ENCODE data around the gene GRSF1.
A peak's percentile ranks its signal among the peaks of the same experiment; 100 is the strongest.
"Not testable (repeated sequence)": the region's sequence is repeated elsewhere in the genome, so short reads cannot be mapped to it uniquely, and the experiment has no call there.

The GRSF1 gene, protein sequence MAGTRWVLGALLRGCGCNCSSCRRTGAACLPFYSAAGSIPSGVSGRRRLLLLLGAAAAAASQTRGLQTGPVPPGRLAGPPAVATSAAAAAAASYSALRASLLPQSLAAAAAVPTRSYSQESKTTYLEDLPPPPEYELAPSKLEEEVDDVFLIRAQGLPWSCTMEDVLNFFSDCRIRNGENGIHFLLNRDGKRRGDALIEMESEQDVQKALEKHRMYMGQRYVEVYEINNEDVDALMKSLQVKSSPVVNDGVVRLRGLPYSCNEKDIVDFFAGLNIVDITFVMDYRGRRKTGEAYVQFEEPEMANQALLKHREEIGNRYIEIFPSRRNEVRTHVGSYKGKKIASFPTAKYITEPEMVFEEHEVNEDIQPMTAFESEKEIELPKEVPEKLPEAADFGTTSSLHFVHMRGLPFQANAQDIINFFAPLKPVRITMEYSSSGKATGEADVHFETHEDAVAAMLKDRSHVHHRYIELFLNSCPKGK

DNA sequence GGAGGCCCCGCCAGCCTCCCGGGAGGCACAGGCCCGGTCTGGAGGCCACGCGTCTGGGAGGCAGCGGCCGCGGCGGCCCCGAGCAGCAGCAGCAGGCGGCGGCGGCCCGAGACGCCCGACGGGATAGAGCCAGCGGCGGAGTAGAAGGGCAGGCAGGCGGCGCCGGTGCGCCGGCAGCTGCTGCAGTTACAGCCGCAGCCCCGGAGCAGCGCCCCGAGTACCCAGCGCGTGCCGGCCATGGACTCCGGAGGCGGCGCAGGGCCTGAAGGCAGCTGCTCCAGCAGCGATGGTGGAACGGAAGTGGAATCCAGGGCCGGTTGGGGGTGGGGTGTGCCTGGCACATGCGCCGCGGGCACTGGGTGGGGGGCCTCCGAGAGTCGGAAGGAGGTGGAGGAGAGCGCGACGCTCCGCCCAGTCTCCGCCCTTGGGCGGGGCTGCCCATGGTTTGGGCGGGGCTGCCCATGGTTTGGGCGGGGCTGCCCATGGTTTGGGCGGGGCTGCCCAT is at the start of gene GRSF1:
TSS of gene GRSF1 (minus strand) at position 302 of the 505 bp plus-strand sequence. CDS start at position 239, 63 bp downstream.
- DNase-seq (ENCODE audit: low read depth in 3 of 3) = peak; percentile 81 to 94 (median 85)

DNA sequence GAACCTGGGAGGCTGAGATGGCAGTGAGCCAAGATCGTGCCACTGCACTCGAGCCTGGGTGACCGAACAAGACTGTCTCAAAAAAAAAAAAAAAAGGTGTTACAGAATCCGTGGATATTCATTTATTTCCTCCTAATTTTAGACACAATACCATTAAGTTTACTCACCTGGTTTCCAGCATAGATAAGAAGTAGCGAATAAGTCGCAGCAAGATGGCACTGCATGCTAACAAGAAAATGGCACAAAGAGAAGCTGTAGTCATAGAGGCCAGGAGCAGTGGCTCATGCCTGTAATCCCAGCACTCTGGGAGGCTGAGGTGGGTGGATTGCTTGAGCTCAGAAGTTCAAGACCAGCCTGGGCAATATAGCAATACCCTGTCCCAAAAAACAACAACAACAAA is 45.5 kb upstream of the GRSF1 start:
- DNase-seq (ENCODE audit: low read depth in 3 of 3) = no peak

DNA sequence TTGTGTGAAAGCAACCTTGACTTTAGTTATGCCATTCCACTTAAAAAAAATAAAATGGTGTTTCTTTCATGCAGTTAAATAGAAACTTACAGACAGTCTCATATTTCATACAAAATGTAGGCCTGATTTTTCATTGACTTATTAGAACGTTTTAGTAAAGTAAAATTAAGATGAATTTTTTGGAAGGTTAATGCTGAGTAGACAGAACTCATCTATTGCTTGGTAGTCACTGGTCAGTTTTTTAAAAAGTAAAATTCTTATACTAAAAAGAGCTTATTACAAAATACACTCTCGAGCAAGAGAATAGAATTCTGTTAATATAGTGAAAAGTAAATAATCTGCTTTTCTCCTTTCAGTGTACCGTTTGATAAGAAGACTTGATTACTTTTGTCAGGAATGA is 41.0 kb upstream of the GRSF1 start:
- DNase-seq (ENCODE audit: low read depth in 3 of 3) = no peak

DNA sequence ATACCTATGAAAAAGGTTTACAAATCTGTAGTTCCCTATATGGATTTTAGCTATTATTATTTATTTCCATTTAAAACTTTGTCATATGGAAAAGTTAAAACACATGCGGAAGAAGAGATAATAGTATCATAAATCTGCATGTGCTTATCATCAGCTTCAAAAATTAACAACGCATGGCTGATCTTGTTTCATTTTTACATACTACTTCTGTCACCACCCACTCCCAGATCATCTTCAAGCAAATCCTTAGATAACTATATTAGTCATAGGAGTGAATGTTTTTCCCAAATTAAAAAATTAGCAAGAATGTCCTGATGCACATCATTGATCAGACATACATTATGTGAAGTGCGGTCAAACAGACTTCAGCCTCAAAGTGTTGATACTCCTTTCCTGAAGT is 37.9 kb upstream of the GRSF1 start:
- no peak for DNase-seq (ENCODE audit: low read depth in 3 of 3)

DNA sequence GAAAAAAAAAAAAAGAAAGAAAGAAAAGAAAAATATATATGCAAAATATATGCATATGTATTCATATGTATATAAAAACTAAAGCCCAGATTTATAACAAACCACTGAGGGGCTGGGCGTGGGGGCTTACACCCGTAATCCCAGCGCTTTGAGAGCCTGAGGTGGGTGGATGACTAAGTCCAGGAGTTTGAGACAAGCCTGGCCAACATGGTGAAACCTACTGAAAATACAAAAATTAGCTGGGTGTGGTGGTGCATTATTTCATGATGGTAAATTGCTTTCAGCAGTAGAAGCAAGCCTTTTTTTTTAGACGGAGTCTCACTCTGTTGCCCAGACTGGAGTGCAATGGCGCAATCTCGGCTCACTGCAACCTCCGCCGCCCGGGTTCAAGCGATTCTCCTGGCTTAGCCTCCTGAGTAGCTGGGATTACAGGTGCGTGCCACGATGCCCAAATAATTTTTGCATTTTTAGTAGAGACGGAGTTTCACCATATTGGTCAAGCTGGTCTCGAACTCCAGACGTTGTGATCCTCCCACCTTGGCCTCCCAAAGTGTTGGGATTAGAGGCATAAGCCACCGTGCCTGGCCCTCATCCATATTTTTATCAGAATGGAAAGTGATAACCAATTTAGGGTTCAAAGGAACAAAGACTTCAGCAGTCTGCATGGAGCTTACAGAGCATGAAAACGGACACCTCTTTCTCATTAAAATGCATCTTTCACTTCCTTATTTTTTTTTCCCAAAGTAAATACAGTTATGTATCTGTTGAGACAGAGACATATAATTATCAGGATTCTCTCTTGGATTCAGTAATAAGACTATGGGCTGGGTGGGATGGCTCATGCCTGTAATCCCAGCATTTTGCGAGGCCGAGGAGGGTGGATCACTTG is 34.8 kb upstream of the GRSF1 start:
- DNase-seq (ENCODE audit: low read depth in 3 of 3) = no peak

DNA sequence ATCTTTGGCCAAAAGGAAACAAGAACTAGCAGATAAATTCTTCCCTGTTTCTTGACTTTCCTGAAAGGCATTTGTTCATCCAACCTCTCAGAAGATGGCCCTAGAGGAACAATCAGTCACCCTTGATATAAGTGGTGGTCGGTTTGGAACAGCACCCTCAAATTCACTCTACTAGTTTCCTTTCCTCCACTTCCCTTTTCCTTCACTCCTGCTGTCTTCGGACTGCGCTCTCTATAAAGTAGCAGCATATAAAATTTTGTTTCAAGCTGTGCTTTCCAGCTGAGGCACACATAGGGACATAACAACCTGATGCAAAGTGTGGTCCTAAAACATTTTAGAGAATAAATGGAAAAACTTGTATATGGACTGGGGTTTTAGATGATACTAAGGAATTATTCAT is 33.5 kb upstream of the GRSF1 start:
- no peak for DNase-seq (ENCODE audit: low read depth in 3 of 3)

DNA sequence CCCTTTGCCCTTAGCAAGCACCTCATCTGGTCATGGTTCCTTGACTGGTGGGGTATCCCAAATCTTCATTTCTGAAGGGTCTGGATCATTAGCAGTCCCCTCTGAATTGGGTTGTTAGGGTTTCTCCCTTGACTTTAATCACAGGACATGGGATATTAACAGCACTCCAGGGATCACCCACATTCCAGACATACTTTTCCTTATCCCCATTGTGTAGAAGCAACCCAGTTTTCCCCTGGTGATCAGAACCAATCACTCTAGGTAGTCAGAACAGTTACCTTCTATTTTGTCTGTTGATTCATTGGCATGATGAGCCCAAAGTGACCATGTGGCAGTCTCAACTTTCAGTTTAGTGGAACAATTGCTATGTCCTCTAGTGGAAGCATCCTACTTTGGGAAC is 29.1 kb upstream of the GRSF1 start:
- DNase-seq (ENCODE audit: low read depth in 3 of 3) = no peak

DNA sequence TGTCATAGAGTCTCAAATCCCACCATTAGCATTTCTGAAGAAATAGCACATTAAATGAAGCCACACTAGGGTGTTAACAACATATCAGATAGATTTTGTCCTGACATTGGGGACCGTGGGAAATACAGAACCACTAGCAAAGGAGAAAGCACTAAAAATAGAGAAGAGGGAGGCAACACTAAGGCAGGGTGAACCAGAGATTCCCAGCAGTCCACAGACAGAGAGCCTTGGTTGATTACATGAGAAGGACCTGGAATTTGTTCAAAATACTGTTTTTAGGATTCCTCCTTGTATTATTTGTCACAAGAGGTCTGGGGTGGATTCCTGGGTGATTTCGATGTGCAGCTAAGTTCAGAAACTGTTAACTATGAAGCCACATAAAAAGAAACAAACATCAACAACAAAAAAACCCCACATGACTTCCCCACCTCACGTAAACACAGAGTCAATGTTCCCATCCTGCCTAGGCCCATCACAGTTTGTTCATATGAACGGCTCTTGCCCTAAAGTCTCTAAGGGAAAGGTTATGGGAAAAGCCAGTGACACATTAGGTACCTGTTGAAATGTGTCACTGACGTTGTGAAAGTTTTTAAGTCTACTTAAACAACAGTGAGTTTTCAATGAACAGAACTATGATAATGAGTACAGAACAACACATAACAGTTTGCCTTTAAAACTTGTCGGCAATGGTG is 23.6 kb upstream of the GRSF1 start:
- no peak for DNase-seq (ENCODE audit: low read depth in 3 of 3)

DNA sequence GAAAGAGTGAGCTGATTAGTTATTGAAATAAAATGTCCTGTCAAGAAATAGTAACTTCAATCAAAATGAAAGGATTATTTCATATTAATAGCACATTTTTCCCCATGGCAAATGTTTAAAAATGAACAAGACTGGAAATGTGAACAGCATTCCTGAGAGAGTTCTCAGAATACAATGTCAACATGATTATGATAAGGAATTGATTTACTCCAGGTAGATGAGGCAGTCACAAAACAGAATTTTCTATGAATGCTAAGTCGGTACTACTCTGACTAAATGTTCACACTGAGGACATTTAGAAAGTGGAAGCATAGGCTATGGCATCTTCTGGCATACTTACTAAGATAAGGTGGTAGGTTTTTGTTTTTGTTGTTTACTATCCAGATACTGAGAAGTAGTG is 19.4 kb upstream of the GRSF1 start:
- no peak for DNase-seq (ENCODE audit: low read depth in 3 of 3)

DNA sequence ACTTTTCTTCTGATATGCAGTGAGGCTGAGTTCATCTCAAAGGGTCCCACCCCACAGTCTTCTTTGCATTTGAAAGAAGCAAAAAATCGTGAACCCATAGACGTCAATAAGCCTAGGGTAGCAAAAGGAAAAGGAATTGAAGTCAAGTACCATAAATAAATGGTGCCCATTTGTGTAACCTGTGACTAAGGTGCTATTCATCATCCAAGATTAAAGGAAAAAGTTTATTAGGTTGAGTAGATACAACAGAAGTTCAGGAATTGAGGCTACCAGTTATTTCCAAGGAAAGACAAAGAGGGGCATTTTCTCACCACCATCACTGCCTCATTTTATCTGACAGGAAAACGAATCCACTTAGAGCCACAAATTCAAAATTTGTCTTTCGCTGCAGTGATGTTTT is 18.8 kb upstream of the GRSF1 start:
- DNase-seq (ENCODE audit: low read depth in 3 of 3) = no peak

DNA sequence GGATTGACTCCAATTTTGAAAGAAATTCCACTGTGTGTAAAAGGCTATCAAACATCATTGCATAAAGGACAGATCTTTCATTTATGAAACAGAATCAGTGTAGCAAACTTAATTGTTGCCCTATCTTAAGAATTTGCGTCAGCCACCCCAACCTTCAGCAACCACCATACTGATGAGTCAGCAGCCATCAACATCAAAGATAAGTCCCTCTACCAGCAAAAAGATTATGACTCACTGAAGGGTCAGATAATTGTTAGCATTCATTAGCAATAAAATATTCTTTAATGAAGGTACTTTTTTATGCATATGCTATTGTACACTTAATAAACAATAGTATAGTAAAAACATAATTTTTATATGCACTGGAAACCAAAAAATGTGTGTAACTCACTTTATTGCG is 15.8 kb upstream of the GRSF1 start:
- no peak for DNase-seq (ENCODE audit: low read depth in 3 of 3)

DNA sequence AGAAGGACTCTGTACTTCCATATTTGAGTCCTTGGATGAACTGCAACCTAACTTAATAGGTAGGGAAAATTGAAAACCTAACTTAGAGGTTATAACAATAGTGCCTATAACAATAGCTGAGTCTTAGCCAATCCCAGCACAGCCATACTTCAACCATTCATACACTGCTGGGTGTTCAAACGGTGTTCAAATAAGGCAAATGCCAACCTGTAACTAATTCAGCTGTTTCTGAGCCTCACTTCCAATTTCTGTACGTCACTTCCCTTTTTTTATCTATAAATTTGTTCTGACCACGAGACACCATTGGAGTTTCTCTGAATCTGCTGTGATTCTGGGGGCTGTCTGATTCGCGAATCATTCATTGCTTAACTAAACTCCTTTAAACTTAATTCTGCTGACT is 9.6 kb upstream of the GRSF1 start:
- no peak for DNase-seq (ENCODE audit: low read depth in 3 of 3)

DNA sequence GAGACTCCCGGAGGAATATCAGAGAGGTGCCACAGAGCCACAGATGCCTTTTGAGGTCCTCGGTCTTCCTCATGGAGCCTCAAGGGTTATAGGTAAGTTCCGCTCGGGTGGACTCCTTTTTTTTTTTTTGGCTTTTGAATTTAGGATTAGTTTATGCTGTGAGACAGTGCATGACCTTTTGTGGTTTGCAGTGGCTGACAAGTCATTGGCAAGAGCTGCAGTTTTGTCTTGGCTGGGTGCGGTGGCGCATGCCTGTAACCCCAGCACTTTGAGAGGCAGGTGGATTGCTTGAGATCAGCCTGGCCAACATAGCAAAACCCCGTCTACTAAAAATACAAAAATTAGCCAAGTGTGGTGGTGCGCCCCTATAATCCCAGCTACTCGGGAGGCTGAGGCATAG is 4.5 kb upstream of the GRSF1 start:
- DNase-seq (ENCODE audit: low read depth in 3 of 3) = no peak

DNA sequence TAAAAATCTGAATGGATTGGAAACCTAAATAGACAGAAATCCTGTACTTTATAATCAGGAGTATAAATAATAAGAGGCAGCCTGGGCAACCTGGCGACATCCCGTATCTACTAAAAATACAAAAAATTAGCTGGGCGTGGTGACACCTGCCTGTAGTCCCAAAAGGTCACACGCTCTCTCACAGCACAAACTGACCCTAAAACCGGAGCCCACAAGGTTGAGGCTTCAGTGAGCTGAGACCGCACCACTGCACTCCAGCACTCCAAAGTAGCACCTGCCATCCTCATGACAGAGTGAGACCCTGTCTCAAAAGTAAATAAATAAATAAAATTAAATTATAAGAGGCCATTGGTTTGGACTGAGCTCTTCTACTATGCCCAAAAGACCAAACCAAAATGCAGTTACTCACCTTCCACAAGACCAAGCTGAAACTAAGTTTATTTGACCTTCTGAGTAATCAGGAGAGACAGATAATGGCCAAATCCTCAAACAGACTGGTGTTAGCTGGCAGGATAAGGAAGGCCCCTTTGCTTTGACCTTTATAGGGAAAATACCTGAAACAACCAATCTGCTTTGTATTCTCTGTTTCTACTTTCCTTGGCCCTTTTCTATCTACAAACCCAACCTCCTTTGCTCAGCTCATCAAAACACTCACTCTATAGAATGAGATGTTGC is 3.2 kb upstream of the GRSF1 start:
- DNase-seq (ENCODE audit: low read depth in 3 of 3) = no peak

DNA sequence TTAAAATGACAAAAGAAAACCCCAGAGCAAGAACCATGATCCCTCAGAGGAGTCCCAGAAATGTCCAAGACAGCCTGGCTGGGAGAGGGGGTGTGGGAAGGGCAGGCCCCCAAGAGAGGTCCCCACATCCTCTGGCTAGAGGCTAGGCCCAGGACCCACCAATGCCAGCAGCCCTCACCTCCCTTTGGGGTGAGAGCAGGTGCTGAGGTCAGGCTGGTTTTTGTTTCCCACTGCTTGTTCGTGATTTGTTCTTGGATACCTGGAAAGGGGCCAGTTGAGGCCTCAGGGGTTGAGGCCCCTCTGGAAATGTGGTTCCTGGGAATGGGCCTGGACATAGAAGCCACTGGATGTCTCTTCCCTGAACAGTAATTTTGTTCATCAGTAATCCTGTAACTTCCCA is 2.3 kb upstream of the GRSF1 start:
- no peak for DNase-seq (ENCODE audit: low read depth in 3 of 3)

DNA sequence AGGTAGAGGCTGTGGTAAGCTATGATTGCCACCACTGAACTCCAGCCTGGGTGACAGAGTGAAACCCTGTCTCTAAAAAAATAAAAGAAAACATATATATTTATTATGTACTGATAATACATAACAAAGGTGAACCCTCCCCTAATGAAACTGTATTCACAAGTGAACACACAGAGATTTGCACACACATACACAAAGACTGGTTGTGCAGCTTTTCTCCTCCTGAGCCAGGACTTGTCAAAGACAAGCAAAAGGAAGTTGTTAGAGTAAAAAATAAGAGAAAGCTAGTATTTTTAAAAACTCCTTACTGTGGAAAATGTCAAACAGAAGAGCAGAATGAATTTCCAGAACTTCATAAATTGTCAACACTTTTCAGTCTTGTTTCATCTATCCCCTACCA is 1.5 kb upstream of the GRSF1 start:
- DNase-seq (ENCODE audit: low read depth in 3 of 3) = no peak

DNA sequence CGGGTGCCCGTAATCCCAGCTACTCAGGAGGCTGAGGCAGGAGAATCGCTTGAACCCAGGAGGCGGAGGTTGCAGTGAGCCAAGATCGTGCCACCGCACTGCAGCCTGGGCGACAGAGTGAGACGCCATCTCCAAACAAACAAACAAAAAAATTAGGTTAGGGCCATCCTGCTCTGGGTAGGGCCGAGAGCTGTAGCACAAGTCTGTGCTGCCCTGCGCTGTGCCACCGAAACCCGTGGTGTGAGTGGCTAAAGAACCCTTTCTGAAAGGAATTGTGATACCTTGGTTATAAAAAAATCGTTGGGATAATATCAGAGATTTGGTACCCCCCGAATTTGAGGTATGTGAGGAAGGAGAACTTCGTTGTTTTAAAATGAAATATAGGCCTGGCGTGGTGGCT is 941 bp upstream of the GRSF1 start:
- not testable (repeated sequence) for DNase-seq (ENCODE audit: low read depth in 3 of 3)

DNA sequence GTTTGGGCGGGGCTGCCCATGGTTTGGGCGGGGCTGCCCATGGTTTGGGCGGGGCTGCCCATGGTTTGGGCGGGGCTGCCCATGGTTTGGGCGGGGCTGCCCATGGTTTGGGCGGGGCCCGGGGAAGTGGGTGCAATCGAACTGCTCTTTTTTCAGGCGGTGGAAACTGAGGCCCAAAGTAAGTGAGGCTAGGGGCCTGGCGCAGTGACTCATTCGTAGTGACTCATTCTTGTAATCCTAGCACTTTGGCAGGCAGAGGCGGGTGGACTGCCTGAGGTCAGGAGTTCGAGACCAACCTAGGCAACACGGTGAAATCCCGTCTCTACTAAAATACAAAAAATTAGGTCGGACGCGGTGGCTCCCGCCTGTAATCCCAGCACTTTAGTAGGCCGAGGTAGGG is 447 bp upstream of the GRSF1 start:
- peak; percentile 34 to 71 (median 43) for DNase-seq (ENCODE audit: low read depth in 3 of 3)

DNA sequence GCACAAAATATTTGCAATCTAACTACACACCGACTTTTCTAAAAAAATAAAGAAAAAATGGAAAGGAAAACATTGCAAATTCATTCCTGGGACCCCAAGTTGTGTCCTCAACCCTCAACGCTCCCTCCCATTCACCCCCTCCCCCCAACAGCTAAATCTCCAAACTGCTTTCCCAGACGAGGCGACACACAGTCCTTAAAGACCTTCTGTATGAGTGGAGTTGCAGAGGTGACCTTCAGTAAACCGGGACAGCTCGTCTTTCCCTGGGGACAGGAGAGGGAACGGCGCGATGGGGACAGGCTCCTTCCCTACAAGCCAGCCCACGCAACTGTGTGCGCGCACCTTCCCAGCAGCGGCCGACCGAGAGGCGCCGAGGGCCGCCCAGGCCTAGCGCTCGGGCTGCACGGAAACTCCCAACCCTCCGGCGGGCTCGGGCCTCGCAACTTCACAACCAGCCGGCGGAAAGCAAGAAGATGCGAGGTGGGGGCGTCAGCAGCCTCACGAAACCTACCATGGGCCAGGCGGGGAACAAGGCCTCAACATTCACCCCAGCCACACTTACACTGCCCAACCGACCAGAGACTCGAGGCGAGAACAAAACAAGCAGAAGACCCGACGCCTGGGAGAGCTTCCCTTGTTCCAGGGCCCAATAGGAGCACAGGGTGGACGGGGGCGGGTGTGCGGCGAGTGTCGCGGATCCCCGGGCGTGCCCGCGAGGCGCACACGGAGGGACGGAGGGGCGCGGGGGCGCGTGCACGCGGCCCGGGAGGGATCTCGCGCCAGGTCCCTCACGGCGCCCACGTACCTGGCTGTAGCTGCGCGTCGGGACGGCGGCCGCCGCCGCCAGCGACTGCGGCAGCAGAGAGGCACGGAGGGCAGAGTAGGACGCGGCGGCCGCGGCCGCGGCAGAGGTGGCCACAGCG is 763 bp downstream of the GRSF1 start:
- DNase-seq (ENCODE audit: low read depth in 3 of 3) = peak; percentile 41 to 67 (median 46)

DNA sequence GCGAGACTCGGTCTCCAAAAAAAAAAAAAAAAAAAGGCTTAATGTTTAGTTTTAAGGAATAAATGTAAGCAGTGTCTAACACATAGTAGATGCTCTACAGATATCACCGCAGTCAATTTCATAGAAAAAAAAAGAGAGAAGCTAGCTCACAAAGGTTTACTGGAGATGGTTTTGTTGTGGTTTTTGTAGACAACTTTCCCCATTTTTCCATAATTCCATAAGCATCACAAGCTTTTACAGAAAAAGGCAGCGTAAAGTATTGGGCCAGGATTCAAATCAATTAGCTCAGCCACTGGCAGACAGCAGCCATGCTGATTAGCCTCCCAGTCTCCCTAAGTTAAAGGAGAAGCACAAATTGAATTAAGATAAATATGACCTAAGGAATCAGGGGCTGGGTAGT is 1.5 kb downstream of the GRSF1 start:
- DNase-seq (ENCODE audit: low read depth in 3 of 3) = no peak
